Suprapubic skin (tissue), 4 donors: Measurements from ENCODE around the gene TANGO6.

Source experiments
- EP300 ChIP-seq: sonication (generic); formaldehyde crosslinking; IDR thresholded peaks from one replicate; pipeline ENCODE4 v1.6.1; 2017; ENCODE audit warnings: antibody characterized with exemption
- POLR2AphosphoS5 ChIP-seq, 3 donors: sonication (generic); formaldehyde crosslinking; IDR thresholded peaks; one replicate each; pipeline ENCODE4 v1.6.1; 2017; ENCODE audit warnings: antibody characterized with exemption in 3 of 3
- TF ChIP-seq, protein P1 (sequence below), 2 donors: fragments of 200-600 bp in 1 of 2; fragments of 450-650 bp in 1 of 2; sonication (generic) in 1 of 2; IDR thresholded peaks; one replicate each; pipeline ENCODE4 v1.5.1; 2016 to 2019; ENCODE audit warnings: antibody characterized with exemption in 2 of 2, mild to moderate bottlenecking in 1 of 2, moderate library complexity in 1 of 2

GRCh38 chr16:69039333-69039941, 196.1 kb downstream of the TANGO6 start:
- TF ChIP-seq, protein P1, sequence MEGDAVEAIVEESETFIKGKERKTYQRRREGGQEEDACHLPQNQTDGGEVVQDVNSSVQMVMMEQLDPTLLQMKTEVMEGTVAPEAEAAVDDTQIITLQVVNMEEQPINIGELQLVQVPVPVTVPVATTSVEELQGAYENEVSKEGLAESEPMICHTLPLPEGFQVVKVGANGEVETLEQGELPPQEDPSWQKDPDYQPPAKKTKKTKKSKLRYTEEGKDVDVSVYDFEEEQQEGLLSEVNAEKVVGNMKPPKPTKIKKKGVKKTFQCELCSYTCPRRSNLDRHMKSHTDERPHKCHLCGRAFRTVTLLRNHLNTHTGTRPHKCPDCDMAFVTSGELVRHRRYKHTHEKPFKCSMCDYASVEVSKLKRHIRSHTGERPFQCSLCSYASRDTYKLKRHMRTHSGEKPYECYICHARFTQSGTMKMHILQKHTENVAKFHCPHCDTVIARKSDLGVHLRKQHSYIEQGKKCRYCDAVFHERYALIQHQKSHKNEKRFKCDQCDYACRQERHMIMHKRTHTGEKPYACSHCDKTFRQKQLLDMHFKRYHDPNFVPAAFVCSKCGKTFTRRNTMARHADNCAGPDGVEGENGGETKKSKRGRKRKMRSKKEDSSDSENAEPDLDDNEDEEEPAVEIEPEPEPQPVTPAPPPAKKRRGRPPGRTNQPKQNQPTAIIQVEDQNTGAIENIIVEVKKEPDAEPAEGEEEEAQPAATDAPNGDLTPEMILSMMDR (IDR thresholded peaks at IDR 0.05) = no peak
- TF ChIP-seq POLR2AphosphoS5 (IDR thresholded peaks at IDR 0.05) (no peak), EP300 (no peak)
